T-helper 22 cell (primary cell): ENCODE measurements around the gene SHROOM3.

Experiments
- DNase-seq: peaks from one replicate; pipeline ENCODE4 v3.0.0-alpha.2; 2020; ENCODE audit warnings: low read depth

Gene SHROOM3

DNA sequence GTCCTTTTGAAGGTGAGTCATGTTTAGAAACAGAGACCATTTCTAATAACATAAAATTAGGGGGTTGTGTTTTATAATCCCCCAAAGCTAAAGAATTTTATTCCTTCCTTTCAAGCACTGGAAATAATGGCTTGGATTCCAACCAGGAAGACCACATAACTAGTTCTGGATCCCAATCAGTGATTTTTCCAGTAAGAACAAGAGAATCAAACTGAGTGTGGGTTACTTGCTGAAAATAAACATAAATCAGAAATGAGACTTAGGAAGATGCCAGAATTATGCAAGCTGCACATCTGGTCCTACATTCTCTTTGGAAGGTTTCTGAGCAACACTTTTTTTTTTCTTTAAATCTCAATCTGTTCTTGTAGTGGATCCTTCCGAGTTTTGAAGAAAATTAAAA is 386.6 kb downstream of the SHROOM3 start:
- no peak for DNase-seq

DNA sequence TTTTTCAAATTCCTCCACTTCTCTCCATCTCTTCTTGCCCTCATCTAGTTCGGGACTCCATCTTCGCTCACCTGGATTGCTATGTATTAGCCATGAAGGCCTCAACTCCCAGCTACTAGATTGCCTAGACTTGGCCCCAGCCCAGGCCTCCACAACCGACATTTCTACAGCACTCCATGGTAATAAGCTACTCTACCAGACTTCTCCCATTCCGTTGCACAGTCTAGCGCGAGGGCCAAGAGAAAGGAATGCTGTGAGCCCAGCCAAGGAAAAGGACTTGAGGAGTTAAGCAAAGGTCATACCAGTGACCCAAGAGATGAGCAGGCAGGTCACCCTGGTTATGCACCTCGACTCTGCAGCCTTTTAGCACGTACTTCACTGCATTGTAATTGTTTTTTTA is 387.3 kb downstream of the SHROOM3 start:
- no peak for DNase-seq

- no peak for DNase-seq
Measured at GRCh38 chr4:76823495-76823894, 388.5 kb downstream of the SHROOM3 start.

DNA sequence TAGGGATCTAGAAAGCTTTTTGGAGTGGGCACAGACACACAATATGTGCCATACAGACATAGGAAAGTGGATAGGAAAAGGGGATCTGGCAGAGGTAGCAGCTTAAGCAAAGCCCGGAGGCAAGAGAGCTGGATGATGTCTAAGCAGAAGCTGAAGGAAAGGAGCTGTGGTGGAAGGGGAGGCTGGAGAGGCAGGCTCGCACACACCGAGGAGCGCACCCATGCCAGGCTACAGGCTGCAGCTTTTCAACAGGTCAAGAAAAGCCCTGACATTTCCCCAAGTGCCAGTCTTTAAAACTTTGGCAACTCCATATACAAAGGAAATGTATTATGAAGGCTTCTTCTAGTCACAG is 395.6 kb downstream of the SHROOM3 start:
- DNase-seq: no peak

GRCh38 chr4:76830964-76831703 is 396.1 kb downstream of the SHROOM3 start:
- DNase-seq: no peak

DNA sequence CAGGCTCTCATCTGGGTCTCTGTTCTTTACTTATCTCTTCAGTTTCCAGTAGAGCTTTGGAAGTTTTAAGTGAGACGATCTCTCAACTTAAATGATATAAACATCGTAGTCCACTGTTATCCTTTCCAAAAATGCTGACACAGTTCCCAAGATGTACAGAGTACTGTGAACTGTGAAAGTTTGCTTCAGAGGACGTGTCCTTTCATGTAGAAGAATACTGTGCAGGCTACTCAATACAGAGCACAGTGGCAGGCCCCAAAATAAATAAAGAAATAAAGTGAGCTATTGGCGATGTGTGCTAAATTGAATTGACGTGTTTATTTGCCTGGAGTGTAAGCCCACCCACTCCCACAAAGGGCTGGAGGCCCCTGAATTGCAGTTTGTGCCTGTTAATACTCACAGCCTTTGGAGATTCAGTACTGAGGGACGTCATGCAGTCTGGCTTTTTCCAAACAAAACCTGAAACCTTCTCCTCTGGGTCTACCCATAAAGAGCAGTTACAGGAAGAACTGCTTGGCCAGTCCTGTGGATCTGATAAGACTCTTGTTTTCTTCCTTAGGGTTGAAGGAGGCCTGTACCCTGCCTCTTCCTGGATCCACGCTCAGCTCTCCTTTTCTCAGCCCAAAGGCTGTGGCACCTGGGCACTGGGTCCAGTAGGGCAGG is 396.8 kb downstream of the SHROOM3 start:
- DNase-seq: no peak
